Glutamatergic neuron (in vitro differentiated cells): ENCODE results near the gene CDH23. TPM values are rescaled to one million over a fixed set of nuclear protein-coding genes. Genes with fewer than 3 reads are reported as not detected.

Source experiments
- DNase-seq: peaks from one replicate; pipeline ENCODE4 v3.0.0; 2022
- H3K27ac Mint-ChIP-seq: one replicate; pipeline ENCODE4 v1.8.0; 2020; ENCODE audit warnings: mild to moderate bottlenecking, mixed read lengths, inconsistent platforms; ENCODE audit not compliant: unreplicated experiment
- H3K27me3 Mint-ChIP-seq: one replicate; pipeline ENCODE4 v1.8.0; 2020; ENCODE audit warnings: mild to moderate bottlenecking, moderate library complexity, mixed read lengths, inconsistent platforms; ENCODE audit not compliant: unreplicated experiment
- H3K36me3 Mint-ChIP-seq: one replicate; pipeline ENCODE4 v1.8.0; 2020; ENCODE audit warnings: mild to moderate bottlenecking, mixed read lengths, inconsistent platforms; ENCODE audit not compliant: unreplicated experiment
- H3K4me1 Mint-ChIP-seq: one replicate; pipeline ENCODE4 v1.8.0; 2020; ENCODE audit warnings: mild to moderate bottlenecking, low read depth, mixed read lengths, inconsistent platforms; ENCODE audit not compliant: unreplicated experiment
- H3K4me3 Mint-ChIP-seq: one replicate; pipeline ENCODE4 v1.8.0; 2020; ENCODE audit warnings: mild to moderate bottlenecking, mixed read lengths, inconsistent platforms; ENCODE audit not compliant: unreplicated experiment
- H3K9me3 Mint-ChIP-seq: one replicate; pipeline ENCODE4 v1.8.0; 2020; ENCODE audit warnings: mild to moderate bottlenecking, moderate library complexity, mixed read lengths, inconsistent platforms; ENCODE audit not compliant: unreplicated experiment
- total RNA-seq: library from RNA; stranded (reverse); fragmentation: NEBNext Ultra II Directional; extraction: Animal tissue kit (Norgen Biotek cat#: 25700); gene quantifications from one replicate; pipeline ENCODE4 v1.2.1, GENCODE V29; 2021; ENCODE audit not compliant: unreplicated experiment
- TF ChIP-seq, protein P1 (sequence below): fragments of 200-600 bp; sonication (generic); IDR thresholded peaks from one replicate; pipeline ENCODE4 v1.5.0; 2021; ENCODE audit not compliant: partially characterized antibody, unreplicated experiment

Gene CDH23
- total RNA-seq, 1 donor from 2014 or later = 2.0 TPM

DNA sequence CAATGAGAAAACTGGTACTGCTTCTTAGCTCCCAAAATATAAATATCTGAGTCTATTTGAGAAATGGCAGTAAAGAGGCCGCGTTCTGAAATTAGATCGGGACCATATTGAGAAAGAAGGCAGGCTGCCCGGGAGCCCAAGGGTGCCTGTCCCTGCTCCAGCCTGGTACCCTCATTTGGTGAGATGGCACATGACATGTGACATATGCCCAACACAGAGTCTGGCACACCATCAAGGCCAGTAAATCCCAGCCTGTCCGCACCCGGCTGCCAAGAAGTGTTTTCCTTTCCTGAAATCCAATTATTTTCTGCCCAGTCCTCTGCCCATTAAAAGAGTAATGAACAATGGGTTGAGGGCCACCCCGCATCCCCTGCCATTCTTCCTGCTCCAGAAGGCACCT lies 66.4 kb downstream of the CDH23 start:
- no peaks in the 10 kb centered on the region for H3K36me3 Mint-ChIP-seq
- H3K4me3 Mint-ChIP-seq = no peak overlapping the region
- DNase-seq = no peak
- no peaks in the 10 kb centered on the region for H3K9me3 Mint-ChIP-seq
- H3K27ac Mint-ChIP-seq = no peak overlapping the region
- H3K4me1 Mint-ChIP-seq = peaks cover 5% of the 10 kb centered on the region
- TF ChIP-seq, protein P1, sequence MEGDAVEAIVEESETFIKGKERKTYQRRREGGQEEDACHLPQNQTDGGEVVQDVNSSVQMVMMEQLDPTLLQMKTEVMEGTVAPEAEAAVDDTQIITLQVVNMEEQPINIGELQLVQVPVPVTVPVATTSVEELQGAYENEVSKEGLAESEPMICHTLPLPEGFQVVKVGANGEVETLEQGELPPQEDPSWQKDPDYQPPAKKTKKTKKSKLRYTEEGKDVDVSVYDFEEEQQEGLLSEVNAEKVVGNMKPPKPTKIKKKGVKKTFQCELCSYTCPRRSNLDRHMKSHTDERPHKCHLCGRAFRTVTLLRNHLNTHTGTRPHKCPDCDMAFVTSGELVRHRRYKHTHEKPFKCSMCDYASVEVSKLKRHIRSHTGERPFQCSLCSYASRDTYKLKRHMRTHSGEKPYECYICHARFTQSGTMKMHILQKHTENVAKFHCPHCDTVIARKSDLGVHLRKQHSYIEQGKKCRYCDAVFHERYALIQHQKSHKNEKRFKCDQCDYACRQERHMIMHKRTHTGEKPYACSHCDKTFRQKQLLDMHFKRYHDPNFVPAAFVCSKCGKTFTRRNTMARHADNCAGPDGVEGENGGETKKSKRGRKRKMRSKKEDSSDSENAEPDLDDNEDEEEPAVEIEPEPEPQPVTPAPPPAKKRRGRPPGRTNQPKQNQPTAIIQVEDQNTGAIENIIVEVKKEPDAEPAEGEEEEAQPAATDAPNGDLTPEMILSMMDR = no peak
- peaks cover 2% of the 10 kb centered on the region for H3K27me3 Mint-ChIP-seq

DNA sequence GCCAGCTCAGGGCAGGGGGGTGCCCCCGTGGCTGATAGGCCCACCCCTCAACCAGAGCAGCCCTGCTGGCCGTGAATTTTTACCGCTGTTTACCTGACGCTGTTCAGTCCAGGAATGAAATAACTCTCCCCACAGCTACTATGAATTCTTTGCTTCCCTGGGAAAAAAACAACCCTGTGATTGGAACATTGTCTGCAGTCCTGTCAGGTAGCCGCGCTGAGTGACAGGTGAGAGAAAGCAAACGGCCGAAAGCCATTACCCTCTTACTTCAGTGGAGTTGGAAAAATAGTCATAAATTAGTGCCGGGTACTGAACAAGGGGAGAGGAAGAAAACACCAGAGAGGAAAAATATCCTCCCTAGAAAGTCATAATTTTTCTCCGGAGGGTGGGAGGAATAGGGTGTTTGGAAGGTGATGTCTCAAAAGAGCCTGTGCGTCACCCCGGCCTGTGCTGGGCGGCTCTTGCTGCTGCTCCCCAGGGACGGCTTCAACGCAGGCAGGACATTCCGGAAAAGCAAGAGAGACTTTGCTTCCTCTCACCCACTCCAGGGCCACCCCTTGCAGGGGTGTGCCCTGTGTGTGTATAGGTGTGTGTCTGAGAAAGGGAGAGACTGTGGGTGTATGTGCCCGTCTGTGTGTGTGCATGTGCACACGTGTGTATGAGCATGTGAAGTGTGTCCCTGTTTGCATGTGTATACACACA lies 69.0 kb downstream of the CDH23 start:
- H3K27ac Mint-ChIP-seq = no peak overlapping the region
- TF ChIP-seq, protein P1 = no peak
- H3K36me3 Mint-ChIP-seq = no peaks in the 10 kb centered on the region
- peaks cover 5% of the 10 kb centered on the region for H3K4me1 Mint-ChIP-seq
- DNase-seq = no peak
- H3K9me3 Mint-ChIP-seq = no peaks in the 10 kb centered on the region
- no peak overlapping the region for H3K4me3 Mint-ChIP-seq
- peaks cover 2% of the 10 kb centered on the region for H3K27me3 Mint-ChIP-seq

DNA sequence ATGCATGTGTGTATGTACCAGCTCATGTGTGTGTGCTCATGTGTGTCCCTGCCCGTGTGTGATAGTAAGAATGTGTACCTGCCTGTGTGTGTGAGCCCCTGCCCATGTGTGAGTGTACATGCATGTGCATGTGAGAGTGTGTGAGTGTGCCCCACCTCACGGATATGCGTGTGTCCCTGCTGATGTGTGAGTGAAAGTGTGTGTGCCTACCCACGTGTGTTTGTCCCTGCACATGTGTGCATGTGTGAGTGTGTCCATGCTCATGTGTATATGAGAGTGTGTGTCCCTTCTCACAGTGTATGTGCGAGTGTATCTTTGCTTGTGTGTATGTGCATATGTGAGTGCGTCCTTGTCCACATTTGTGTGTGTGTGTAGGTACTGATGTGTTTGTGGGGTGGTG lies 69.6 kb downstream of the CDH23 start:
- Mint-ChIP-seq H3K27ac (no peak overlapping the region), H3K27me3 (peaks cover 2% of the 10 kb centered on the region), H3K4me3 (no peak overlapping the region), H3K36me3 (no peaks in the 10 kb centered on the region), H3K4me1 (peaks cover 5% of the 10 kb centered on the region), H3K9me3 (no peaks in the 10 kb centered on the region)
- no peak for DNase-seq
- TF ChIP-seq, protein P1 = no peak

DNA sequence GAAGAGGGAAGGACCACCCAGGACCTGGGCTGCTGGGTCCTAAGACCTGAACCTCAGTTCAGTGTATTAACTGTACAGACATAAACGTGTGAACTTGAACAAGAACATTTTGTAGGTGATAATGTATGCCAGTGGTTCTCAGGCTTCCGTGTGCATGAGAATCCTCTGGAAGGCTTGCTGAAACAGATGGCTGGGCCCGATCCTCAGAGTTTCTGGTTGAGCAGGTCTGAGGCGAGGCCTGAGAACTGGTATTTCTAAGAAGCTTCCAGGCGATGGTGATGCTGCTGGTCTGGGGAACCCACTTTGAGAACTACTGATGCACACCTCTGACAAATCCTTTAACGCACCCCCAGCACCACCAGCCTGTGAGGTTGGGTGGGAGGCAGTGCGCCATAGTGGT lies 70.4 kb downstream of the CDH23 start:
- no peak for DNase-seq
- H3K27ac Mint-ChIP-seq = no peak overlapping the region
- H3K4me1 Mint-ChIP-seq = peaks cover 1% of the 10 kb centered on the region
- H3K27me3 Mint-ChIP-seq = peaks cover 2% of the 10 kb centered on the region
- TF ChIP-seq, protein P1 = no peak
- no peak overlapping the region for H3K4me3 Mint-ChIP-seq
- H3K36me3 Mint-ChIP-seq = no peaks in the 10 kb centered on the region
- no peaks in the 10 kb centered on the region for H3K9me3 Mint-ChIP-seq

DNA sequence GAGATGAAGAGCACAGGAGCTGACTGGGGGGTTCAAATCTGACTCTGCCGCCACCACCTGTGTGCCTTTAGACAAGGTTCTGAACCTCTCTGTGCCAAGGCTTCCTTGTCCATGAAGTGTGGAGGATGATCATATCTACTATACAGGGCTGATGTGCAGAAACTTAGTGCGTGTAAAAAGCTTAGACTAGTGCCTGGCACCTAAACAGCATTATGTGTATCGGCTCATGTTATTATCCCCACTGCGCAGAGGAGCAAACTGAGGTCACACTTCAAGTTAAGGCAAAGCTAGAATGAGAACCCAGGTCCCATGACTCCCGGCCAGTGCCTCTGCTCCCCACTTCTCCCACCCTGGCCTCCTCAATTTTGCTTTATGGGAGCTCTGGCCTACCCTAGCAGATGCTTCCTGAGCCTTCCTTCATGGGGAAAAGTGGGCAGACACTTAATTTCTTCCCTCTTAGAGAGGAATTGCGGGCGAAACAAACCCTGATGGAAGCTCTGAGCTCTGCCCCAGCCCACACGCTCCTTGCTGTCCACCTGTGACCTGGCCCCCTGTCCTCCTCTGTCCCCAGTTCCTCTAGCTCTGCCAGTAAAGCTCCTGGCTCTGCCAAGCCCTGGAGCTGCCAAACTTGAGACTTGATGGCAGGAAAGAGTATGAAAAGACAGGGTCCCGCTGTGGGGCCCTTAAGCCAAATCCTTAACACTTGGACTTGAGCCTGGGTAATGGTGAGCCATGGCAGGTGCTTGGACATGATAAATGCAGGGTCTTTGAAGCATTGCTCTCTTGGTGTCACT lies 71.0 kb downstream of the CDH23 start:
- H3K36me3 Mint-ChIP-seq = no peaks in the 10 kb centered on the region
- H3K4me3 Mint-ChIP-seq = no peak overlapping the region
- H3K4me1 Mint-ChIP-seq = no peaks in the 10 kb centered on the region
- DNase-seq = no peak
- H3K27me3 Mint-ChIP-seq = peaks cover 2% of the 10 kb centered on the region
- TF ChIP-seq, protein P1 = no peak
- H3K27ac Mint-ChIP-seq = no peak overlapping the region
- no peaks in the 10 kb centered on the region for H3K9me3 Mint-ChIP-seq
